Mucosa of descending colon (tissue), 3 donors: ENCODE results near the gene ZBTB46. TPM values are rescaled to one million over a fixed set of nuclear protein-coding genes. Genes with fewer than 3 reads are reported as not detected.

ENCODE experiments used
- ATAC-seq: fragments of 200-7000 bp; cut with Tn5 transposase; one replicate; pipeline ENCODE4 v1.9.1; 2020; ENCODE audit warnings: mild to moderate bottlenecking, moderate library complexity
- DNase-seq, 3 donors: peaks; one replicate each; pipeline ENCODE4 v3.0.0-alpha.2; 2020
- H3K36me3 ChIP-seq: fragments of 200-600 bp; one replicate; pipeline ENCODE4 v1.8.0; 2021; ENCODE audit warnings: low read depth, mild to moderate bottlenecking
- H3K4me1 ChIP-seq: fragments of 200-600 bp; one replicate; pipeline ENCODE4 v1.8.0; 2021; ENCODE audit warnings: low read depth, mild to moderate bottlenecking
- H3K4me3 ChIP-seq: fragments of 200-600 bp; one replicate; pipeline ENCODE4 v1.8.0; 2021; ENCODE audit warnings: mild to moderate bottlenecking
- H3K9me3 ChIP-seq: fragments of 200-600 bp; one replicate; pipeline ENCODE4 v1.8.0; 2021; ENCODE audit warnings: mild to moderate bottlenecking
- CTCF ChIP-seq: fragments of 200-600 bp; IDR thresholded peaks from one replicate; pipeline ENCODE4 v1.8.0; 2022; ENCODE audit warnings: antibody characterized with exemption, mild to moderate bottlenecking
- intact Hi-C, 2 donors: fragments of 100-400 bp; cut with DNase I in 1 of 2; cut with micrococcal nuclease in 1 of 2; formaldehyde crosslinking; loops; one replicate each; pipeline versions ENCODE4 v1.11.0 to v1.11.1; 2022; cut with DNase I, micrococcal nuclease
- total RNA-seq, 3 donors: library from RNA; stranded (reverse); fragmentation: NEBNext Ultra II Directional in 2 of 3; extraction: Animal tissue kit (Norgen Biotek cat#: 25700) in 2 of 3; gene quantifications; one replicate each; pipeline versions ENCODE4 v1.2.1 to v1.2.4, GENCODE V29; 2021 to 2023
- donor health status: DM: no; HTN: no; CAD: no; lungs with moderate emphysema.
- donor health status: DM: no; HTN: no; CAD: no.
- donor health status: DM: no; HTN: yes; CAD: no.

The ZBTB46 gene
- total RNA-seq, 3 donors from 2014 or later = 3.1 to 5.7 (median 3.3) TPM

- DNase-seq (no peak), ATAC-seq (no peak)
- no peak for TF ChIP-seq CTCF
- H3K4me3 ChIP-seq = no peak overlapping the region
- peaks cover 22% of the 10 kb centered on the region for H3K4me1 ChIP-seq
- intact Hi-C loops = no loop called here
- no peaks in the 10 kb centered on the region for H3K36me3 ChIP-seq
- no peaks in the 10 kb centered on the region for H3K9me3 ChIP-seq
These were observed 1.5 kb downstream of the ZBTB46 start for GRCh38 chr20:63829603-63829944.

DNA sequence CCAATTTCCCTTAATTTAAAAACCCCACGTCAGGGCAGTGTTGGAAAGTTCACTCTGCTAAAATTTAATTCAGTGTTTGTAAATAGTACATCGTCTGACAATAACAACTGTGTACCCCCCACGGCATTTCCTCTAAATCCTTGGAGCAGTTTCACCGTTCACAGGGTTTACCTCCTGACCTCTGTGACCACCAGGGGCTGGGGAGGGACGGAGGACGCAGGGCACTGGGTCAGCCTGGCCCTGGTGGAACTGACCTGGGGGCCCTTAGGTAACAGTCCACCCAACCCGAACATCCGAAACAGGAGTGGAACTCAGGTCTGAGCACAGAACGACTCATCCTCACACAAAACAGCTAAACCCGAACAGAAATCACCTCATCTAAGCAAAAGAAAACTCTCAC, 2.1 kb downstream of the ZBTB46 start:
- Histone ChIP-seq H3K4me1 (peaks cover 17% of the 10 kb centered on the region), H3K36me3 (no peaks in the 10 kb centered on the region), H3K4me3 (no peak overlapping the region), H3K9me3 (no peaks in the 10 kb centered on the region)
- DNase-seq (no peak), ATAC-seq (no peak)
- TF ChIP-seq CTCF = no peak
- intact Hi-C loops = no loop called here

GRCh38 chr20:63828545-63828944, 2.5 kb downstream of the ZBTB46 start:
- H3K9me3 ChIP-seq = no peaks in the 10 kb centered on the region
- ATAC-seq (no peak), DNase-seq (no peak)
- intact Hi-C loops = no loop called here
- no peaks in the 10 kb centered on the region for H3K36me3 ChIP-seq
- no peak overlapping the region for H3K4me3 ChIP-seq
- no peak for TF ChIP-seq CTCF
- H3K4me1 ChIP-seq = peaks cover 17% of the 10 kb centered on the region

GRCh38 chr20:63828124-63828523, 2.9 kb downstream of the ZBTB46 start:
- no peaks in the 10 kb centered on the region for H3K9me3 ChIP-seq
- intact Hi-C loops = no loop called here
- no peak for TF ChIP-seq CTCF
- ATAC-seq (no peak), DNase-seq (no peak)
- no peak overlapping the region for H3K4me3 ChIP-seq
- peaks cover 17% of the 10 kb centered on the region for H3K4me1 ChIP-seq
- H3K36me3 ChIP-seq = no peaks in the 10 kb centered on the region

DNA sequence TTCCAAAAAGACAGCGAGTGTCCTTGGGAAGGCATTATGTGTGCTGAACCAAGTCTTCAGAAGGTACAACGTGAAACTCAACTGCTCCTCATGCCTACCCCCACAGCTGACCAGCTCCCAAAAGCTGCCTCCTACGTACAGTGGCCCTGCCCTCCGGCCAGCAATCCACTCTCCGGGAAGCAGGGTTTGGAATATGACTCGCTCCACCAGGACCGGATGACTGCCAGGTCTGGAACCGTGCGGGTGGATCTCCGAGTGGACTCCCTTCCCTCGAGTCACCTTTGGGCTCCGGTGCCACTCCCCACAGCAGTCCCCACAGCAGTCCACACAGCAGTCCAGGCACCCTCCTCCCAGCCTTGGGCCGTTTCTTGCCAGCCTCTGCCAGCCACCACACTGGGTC, 4.3 kb downstream of the ZBTB46 start:
- no peak for TF ChIP-seq CTCF
- no peak for DNase-seq
- Histone ChIP-seq H3K36me3 (no peaks in the 10 kb centered on the region), H3K4me3 (no peak overlapping the region), H3K9me3 (no peaks in the 10 kb centered on the region), H3K4me1 (peaks cover 9% of the 10 kb centered on the region)
- ATAC-seq = no peak
- intact Hi-C loops = no loop called here
